Measurements from ENCODE around the gene ARHGAP23. TPM values are rescaled to one million over a fixed set of nuclear protein-coding genes. Genes with fewer than 3 reads are reported as not detected.

The ARHGAP23 gene
- total and polyA plus RNA-seq, 10 of the 15 experiments (the other 5 are each of a cell fraction or from before 2014, with no cell fraction given): 0.23 to 5.8 (median 2.1) TPM

GRCh38 chr17:38418693-38419507 is 9.4 kb upstream of the ARHGAP23 start:
- no TSS peak for BruUV-seq (replicated peaks)
- Histone ChIP-seq H3K4me1 (ENCODE audit: control insufficient read depth, insufficient read depth, low read length) (peaks cover 19% of the 10 kb centered on the region), H3K36me3 (ENCODE audit: control insufficient read depth in 2 of 2, insufficient read depth in 2 of 2, low read length in 1 of 2) (no peaks in the 10 kb centered on the region), H3K9me3 (replicated peaks; ENCODE audit: control insufficient read depth, insufficient read depth, low read length) (no peaks in the 10 kb centered on the region), H3K79me2 (ENCODE audit: control insufficient read depth, insufficient read depth, low read length) (no peaks in the 10 kb centered on the region), H4K20me1 (ENCODE audit: control insufficient read depth, insufficient read depth) (no peaks in the 10 kb centered on the region), H3K9ac (ENCODE audit: control insufficient read depth, insufficient read depth, low read length) (no peak overlapping the region), H2AFZ (ENCODE audit: control insufficient read depth, low read depth, low read length) (no peak overlapping the region), H3K27ac (ENCODE audit: control insufficient read depth, insufficient read depth) (no peak overlapping the region), H3K4me2 (ENCODE audit: control insufficient read depth, insufficient read depth) (no peak overlapping the region), H3K4me3 (no peak overlapping the region), H3K27me3 (replicated peaks in 1 of 2; ENCODE audit: control insufficient read depth in 2 of 2, insufficient read depth in 2 of 2, low read length in 1 of 2) (peaks cover 4 to 6% of the 10 kb centered on the region in 2 experiments; a peak in 3 of 4 replicates)
- RAD21 ChIA-PET (ENCODE audit: unreplicated experiment): no interaction called here
- POLR2A ChIA-PET: no interaction called here
- 10% methylated on average over 54 of the region's 78 CpGs for WGBS (ENCODE audit: insufficient coverage, insufficient replicate concordance, low lambda C conversion rate, missing lambda C conversion rate)
- DNase-seq (ENCODE audit: low read depth, low spot score): no peak
- in situ Hi-C loops (cut with MboI): loop anchor here (5.0 kb wide), 1 partner anchor 72 kb away; no protein-coding TSS in a partner anchor
- FAIRE-seq: no peak
- SMC1A ChIA-PET (ENCODE audit: uncharacterized antibody, unreplicated experiment): no interaction called here
- CTCF ChIA-PET: interaction anchor here (8.3 kb wide), 1 partner anchor 67 kb away, joined by 349 read pairs; the partner anchor contains the start of gene SOCS7
- no peak for ATAC-seq
- intact Hi-C loops (cut with micrococcal nuclease; ENCODE audit: unreplicated experiment): no loop called here
- TF ChIP-seq IRF3 (IDR thresholded peaks at IDR 0.05): no peak
- no peak for TF ChIP-seq NFYB (IDR thresholded peaks at IDR 0.05; ENCODE audit: insufficient read depth, low read depth, low read length)
- no peak for TF ChIP-seq MTA2 (IDR thresholded peaks at IDR 0.05; ENCODE audit: low read depth)
- TF ChIP-seq BHLHE40 (IDR thresholded peaks at IDR 0.05; ENCODE audit: borderline replicate concordance in 1 of 2, low read depth in 2 of 2, low read length in 1 of 2): peak in 1 of 2 experiments; percentile 62; a peak in 2 of 4 replicates
